GM10266 (cell line): ENCODE measurements around the gene CCDC68.

ENCODE experiments used
- DNase-seq: peaks from one replicate; pipeline ENCODE4 v3.0.0; 2012; ENCODE audit errors: extremely low spot score
- TF ChIP-seq, protein P1 (sequence below): IDR thresholded peaks from 2 replicates; pipeline ENCODE4 v1.5.1; 2012; ENCODE audit warnings: mild to moderate bottlenecking, low read depth; ENCODE audit not compliant: control insufficient read depth, insufficient read depth; ENCODE audit errors: missing control alignments

The CCDC68 gene

DNA sequence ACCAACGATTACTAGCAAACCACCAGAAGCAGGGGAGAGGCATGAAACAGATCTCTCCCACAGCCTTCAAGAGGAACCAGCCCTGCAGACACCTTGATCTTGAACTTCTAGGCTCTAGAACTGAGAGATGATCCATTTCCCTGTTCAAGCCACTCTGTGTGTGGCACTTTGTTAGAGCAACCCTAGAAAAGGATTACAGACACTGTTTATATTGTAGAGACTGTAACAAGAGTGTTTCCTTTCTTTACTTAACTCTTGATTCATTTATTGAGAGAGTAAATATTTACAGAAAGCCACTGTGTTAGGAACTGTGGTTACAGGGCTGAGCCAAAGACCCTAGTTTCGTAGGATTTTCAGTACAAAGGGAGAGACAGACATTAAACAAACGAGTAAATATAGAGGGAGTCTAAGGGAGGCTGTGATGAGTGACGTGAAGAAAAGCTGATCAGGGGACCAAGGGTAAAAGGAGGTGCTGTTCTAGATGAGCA is 10.9 kb downstream of the CCDC68 start:
- DNase-seq: no peak
- TF ChIP-seq, protein P1, sequence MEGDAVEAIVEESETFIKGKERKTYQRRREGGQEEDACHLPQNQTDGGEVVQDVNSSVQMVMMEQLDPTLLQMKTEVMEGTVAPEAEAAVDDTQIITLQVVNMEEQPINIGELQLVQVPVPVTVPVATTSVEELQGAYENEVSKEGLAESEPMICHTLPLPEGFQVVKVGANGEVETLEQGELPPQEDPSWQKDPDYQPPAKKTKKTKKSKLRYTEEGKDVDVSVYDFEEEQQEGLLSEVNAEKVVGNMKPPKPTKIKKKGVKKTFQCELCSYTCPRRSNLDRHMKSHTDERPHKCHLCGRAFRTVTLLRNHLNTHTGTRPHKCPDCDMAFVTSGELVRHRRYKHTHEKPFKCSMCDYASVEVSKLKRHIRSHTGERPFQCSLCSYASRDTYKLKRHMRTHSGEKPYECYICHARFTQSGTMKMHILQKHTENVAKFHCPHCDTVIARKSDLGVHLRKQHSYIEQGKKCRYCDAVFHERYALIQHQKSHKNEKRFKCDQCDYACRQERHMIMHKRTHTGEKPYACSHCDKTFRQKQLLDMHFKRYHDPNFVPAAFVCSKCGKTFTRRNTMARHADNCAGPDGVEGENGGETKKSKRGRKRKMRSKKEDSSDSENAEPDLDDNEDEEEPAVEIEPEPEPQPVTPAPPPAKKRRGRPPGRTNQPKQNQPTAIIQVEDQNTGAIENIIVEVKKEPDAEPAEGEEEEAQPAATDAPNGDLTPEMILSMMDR: no peak

DNA sequence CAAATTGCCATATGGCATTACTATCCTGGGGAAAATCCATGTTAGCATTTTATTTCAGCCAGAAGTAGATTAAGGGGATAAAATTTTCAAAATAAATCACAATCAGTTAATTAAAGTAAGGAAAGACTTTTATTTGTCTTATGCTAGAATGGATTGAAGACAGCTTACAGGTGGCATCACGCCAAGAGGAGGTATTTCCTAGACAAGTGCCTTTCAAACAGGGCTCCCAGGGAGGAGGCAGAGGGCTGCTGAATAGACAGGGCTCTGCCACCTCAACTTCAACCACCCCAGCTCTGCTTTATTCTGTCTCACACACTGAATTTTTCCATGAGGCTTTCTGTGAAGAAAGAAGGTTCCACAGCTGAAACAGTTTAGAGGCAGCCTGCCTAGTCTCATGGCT is 12.2 kb downstream of the CCDC68 start:
- TF ChIP-seq, protein P1: no peak

DNA sequence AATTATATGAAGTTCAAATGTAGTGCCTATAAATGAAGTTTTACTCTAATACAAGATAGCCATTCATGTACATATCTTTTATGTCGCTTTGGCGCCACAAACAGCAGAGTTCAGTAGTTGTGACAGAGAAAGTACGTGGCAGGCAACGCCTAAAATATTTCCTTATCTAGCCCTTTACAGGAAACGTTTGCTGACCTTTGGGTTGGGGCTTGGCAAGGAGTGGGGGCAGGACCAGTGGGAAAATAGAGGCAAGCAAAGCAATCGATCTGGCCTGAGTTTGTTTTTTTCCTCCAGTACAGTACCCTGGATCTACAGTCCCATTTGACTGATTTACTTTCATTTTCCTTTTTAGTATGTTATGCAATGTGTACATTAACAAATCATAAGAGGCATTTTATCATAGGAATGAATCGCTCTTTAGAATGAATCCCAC is 13.1 kb downstream of the CCDC68 start:
- DNase-seq: no peak

More for the DNA sequence above, 12.2 kb downstream of the CCDC68 start:
- DNase-seq: no peak

DNA sequence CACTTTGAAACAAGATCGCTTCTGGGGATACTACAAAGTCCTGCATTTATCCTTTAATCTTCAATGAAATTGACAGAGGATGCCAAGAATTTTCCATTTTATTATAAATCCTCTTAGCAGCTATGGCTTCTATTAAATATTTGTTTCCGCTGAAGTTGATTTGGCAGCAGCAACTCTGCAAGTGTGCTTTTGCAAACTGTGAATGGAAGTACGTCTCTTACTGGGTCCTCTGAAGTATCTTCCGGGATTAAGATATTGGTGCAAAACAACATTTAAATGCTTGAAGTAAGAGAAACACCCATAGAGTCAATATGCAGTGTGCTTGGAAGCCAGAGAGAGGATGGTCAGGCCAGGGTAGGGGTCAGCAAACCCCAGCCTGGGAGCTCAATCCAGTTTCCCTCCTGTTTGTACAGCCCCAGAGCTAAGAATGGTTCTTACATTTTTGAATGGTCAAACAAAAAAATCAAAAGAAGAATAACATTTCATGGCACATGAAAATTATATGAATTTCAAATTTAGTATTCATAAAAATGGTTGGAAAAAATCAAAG is 13.6 kb downstream of the CCDC68 start:
- TF ChIP-seq, protein P1: no peak
- no peak for DNase-seq

More for the DNA sequence above, 13.1 kb downstream of the CCDC68 start:
- TF ChIP-seq, protein P1: no peak

DNA sequence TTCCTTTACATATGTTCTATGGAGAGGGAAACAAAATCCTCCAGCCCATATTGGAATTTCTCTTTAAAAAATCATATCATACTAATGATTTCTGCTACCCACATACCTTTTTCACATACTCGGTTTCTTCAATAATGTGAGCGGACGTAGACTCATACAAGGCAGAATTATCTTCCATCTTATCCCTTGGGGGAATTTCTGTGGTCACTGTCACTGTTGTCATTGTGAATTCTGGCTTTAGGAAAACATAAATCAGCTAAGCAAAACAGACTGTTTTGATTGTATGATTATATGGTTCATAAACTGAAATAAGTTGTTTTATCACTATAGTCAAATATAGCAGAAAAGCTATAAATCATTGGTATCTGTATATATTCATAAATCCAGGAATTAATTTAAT is 16.7 kb downstream of the CCDC68 start:
- TF ChIP-seq, protein P1: no peak

DNA sequence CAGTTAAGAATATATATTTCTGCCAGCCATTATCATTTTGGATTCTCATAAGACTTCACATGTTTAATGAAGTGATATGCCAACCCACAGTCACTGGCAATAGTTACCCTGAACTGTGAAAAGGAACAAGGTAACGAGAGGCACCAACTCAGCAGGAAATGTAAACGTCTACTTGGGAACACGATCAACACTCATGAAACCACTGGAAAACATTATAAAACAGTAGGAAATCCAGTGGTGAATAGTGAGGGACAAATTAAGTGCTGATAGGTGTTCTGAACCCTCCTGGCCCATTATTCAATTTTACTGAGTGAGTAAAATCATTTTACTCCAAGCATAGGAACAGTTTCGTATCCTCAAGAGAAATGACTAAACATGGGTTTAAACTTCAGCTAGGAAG is 17.1 kb downstream of the CCDC68 start:
- TF ChIP-seq, protein P1: no peak
- DNase-seq: no peak

More for the DNA sequence above, 16.7 kb downstream of the CCDC68 start:
- DNase-seq: no peak

DNA sequence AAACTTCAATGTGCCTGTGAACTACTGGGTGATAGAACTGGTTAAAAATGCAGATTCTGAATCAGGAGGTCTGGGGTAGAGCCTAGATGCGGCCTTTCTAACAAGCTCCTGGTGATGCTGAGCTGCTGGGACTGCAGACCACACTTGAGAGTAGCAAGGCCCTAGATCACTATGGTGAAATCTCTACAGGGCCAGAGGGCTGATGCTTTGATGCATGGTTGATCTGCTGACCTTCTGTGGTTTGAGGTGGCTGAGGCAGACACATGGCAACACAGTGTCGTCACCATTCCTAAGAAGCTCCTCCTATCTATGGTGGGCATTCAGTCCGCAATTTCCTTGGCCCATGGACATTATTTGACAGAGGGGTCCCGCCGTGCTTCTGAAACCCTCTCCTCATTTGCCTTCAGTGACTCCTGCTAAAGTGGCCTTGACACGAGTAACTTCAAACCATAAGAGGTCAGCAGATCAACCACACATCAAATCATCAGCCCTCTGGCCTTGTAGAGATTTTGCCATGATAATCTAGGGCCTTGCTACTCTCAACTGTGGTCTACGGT is 19.8 kb downstream of the CCDC68 start:
- TF ChIP-seq, protein P1: no peak
- no peak for DNase-seq
